Neural progenitor cell (in vitro differentiated cells): Measurements from ENCODE around the gene FBXW8. TPM values are rescaled to one million over a fixed set of nuclear protein-coding genes. Genes with fewer than 3 reads are reported as not detected.

Source experiments
- DNase-seq: peaks from one replicate; pipeline ENCODE4 v3.0.0-alpha.2; 2016; ENCODE audit warnings: low spot score
- H2AFZ ChIP-seq: fragments of 200-600 bp; sonication (generic); replicated peaks from 2 replicates; pipeline ENCODE4 v1.6.1; 2016; ENCODE audit warnings: antibody characterized with exemption
- H3F3A ChIP-seq: fragments of 200-600 bp; sonication (generic); 2 replicates; pipeline ENCODE4 v1.6.1; 2016; ENCODE audit warnings: antibody characterized with exemption, low read depth
- H3K27ac ChIP-seq: fragments of 200-600 bp; sonication (generic); 2 replicates; pipeline ENCODE4 v1.5.1; 2016; ENCODE audit warnings: mild to moderate bottlenecking
- H3K27me3 ChIP-seq: fragments of 200-600 bp; sonication (generic); 2 replicates; pipeline ENCODE4 v1.6.1; 2016; ENCODE audit warnings: mild to moderate bottlenecking, moderate library complexity
- H3K36me3 ChIP-seq: fragments of 200-600 bp; sonication (generic); 2 replicates; pipeline ENCODE4 v1.5.1; 2016
- H3K4me1 ChIP-seq: fragments of 200-600 bp; sonication (generic); 2 replicates; pipeline ENCODE4 v1.6.1; 2016; ENCODE audit warnings: mixed run types
- H3K4me2 ChIP-seq: fragments of 200-600 bp; sonication (generic); 2 replicates; pipeline ENCODE4 v1.6.1; 2016
- H3K4me3 ChIP-seq: fragments of 200-600 bp; sonication (generic); 2 replicates; pipeline ENCODE4 v1.5.1; 2016
- H3K79me2 ChIP-seq: fragments of 200-600 bp; sonication (generic); 2 replicates; pipeline ENCODE4 v1.6.1; 2016; ENCODE audit warnings: low read depth
- H3K9ac ChIP-seq: fragments of 200-600 bp; sonication (generic); 2 replicates; pipeline ENCODE4 v1.6.1; 2016
- H3K9me3 ChIP-seq: fragments of 200-600 bp; sonication (generic); 2 replicates; pipeline ENCODE4 v1.5.1; 2016; ENCODE audit warnings: low read depth
- H4K20me1 ChIP-seq: fragments of 200-600 bp; sonication (generic); 2 replicates; pipeline ENCODE4 v1.6.1; 2016; ENCODE audit warnings: low read depth
- H3K27ac Mint-ChIP-seq: 3 replicates; pipeline ENCODE4 v1.8.0; 2021; ENCODE audit warnings: mixed read lengths
- H3K27me3 Mint-ChIP-seq: 2 replicates; pipeline ENCODE4 v1.8.0; 2022; ENCODE audit warnings: low read depth, mild to moderate bottlenecking, inconsistent platforms, moderate library complexity, mixed read lengths; ENCODE audit not compliant: insufficient read depth
- H3K36me3 Mint-ChIP-seq: 3 replicates; pipeline ENCODE4 v1.8.0; 2021; ENCODE audit warnings: mixed read lengths
- H3K4me1 Mint-ChIP-seq: 3 replicates; pipeline ENCODE4 v1.8.0; 2021; ENCODE audit warnings: mixed read lengths
- H3K4me3 Mint-ChIP-seq: 3 replicates; pipeline ENCODE4 v1.8.0; 2021; ENCODE audit warnings: mild to moderate bottlenecking, moderate library complexity, mixed read lengths
- H3K9me3 Mint-ChIP-seq: 3 replicates; pipeline ENCODE4 v1.8.0; 2020; ENCODE audit warnings: mixed read lengths
- CTCF ChIP-seq: fragments of 200-600 bp; sonication (generic); IDR thresholded peaks from 2 replicates; pipeline ENCODE4 v1.5.1; 2017; ENCODE audit warnings: antibody characterized with exemption, mild to moderate bottlenecking
- EZH2 ChIP-seq: fragments of 200-600 bp; sonication (generic); IDR thresholded peaks from 2 replicates; pipeline ENCODE4 v1.6.1; 2017; ENCODE audit warnings: antibody characterized with exemption, mild to moderate bottlenecking, moderate library complexity
- EZH2phosphoT487 ChIP-seq: fragments of 200-600 bp; sonication (generic); IDR thresholded peaks from 2 replicates; pipeline ENCODE4 v1.6.1; 2017; ENCODE audit warnings: antibody characterized with exemption
- total RNA-seq: library from RNA; depleted of rRNA; stranded (reverse); fragments of >200 nt; gene quantifications from 2 replicates; pipeline ENCODE4 v1.2.3, GENCODE V29; 2015; ENCODE audit warnings: low replicate concordance

FBXW8 gene
- total RNA-seq, 1 donor from 2014 or later, result 20.7 TPM

GRCh38 chr12:117031843-117032592 is 121.3 kb downstream of the FBXW8 start:
- Histone ChIP-seq H3K4me2 (no peak overlapping the region), H3K4me3 (no peak overlapping the region), H2AFZ (no peak overlapping the region), H4K20me1 (no peaks in the 10 kb centered on the region), H3K79me2 (no peaks in the 10 kb centered on the region), H3K27ac (no peak overlapping the region), H3K36me3 (no peaks in the 10 kb centered on the region), H3K4me1 (peaks cover 9% of the 10 kb centered on the region), H3K27me3 (no peaks in the 10 kb centered on the region), H3K9me3 (no peaks in the 10 kb centered on the region), H3K9ac (no peak overlapping the region), H3F3A (no peaks in the 10 kb centered on the region)
- Mint-ChIP-seq H3K27ac (peak overlapping the region; percentile 72), H3K27me3 (peaks cover 8% of the 10 kb centered on the region), H3K4me1 (peaks cover 13% of the 10 kb centered on the region), H3K36me3 (peaks cover 2% of the 10 kb centered on the region), H3K4me3 (no peak overlapping the region), H3K9me3 (no peaks in the 10 kb centered on the region)
- no peak for DNase-seq
- TF ChIP-seq EZH2phosphoT487, result no peak
- TF ChIP-seq CTCF, result no peak
- TF ChIP-seq EZH2, result no peak

- Mint-ChIP-seq H3K27ac (no peak overlapping the region), H3K9me3 (no peaks in the 10 kb centered on the region), H3K4me3 (no peak overlapping the region), H3K36me3 (peaks cover 2% of the 10 kb centered on the region), H3K4me1 (peaks cover 19% of the 10 kb centered on the region), H3K27me3 (peaks cover 8% of the 10 kb centered on the region)
- H3K4me1 ChIP-seq, result peaks cover 15% of the 10 kb centered on the region
- no peak overlapping the region for H3K9ac ChIP-seq
- no peak overlapping the region for H3K27ac ChIP-seq
- H3K4me3 ChIP-seq, result no peak overlapping the region
- TF ChIP-seq EZH2 (no peak), CTCF (no peak), EZH2phosphoT487 (no peak)
- H3K79me2 ChIP-seq, result no peaks in the 10 kb centered on the region
- no peaks in the 10 kb centered on the region for H3K27me3 ChIP-seq
- DNase-seq, result peak; percentile 45
- H2AFZ ChIP-seq, result no peak overlapping the region
- H3K36me3 ChIP-seq, result no peaks in the 10 kb centered on the region
- H3K4me2 ChIP-seq, result peak overlapping the region; percentile 13
- no peaks in the 10 kb centered on the region for H3K9me3 ChIP-seq
- H3F3A ChIP-seq, result no peaks in the 10 kb centered on the region
- no peaks in the 10 kb centered on the region for H4K20me1 ChIP-seq
These were observed 122.0 kb downstream of the FBXW8 start for GRCh38 chr12:117032593-117033381.

GRCh38 chr12:117033382-117034221 is 122.9 kb downstream of the FBXW8 start:
- Histone ChIP-seq H3K27ac (no peak overlapping the region), H3K4me1 (peaks cover 15% of the 10 kb centered on the region), H3K4me3 (no peak overlapping the region), H3K79me2 (no peaks in the 10 kb centered on the region), H3K36me3 (no peaks in the 10 kb centered on the region), H3K9ac (no peak overlapping the region), H3K9me3 (no peaks in the 10 kb centered on the region), H3K4me2 (peak overlapping the region; percentile 13), H3K27me3 (no peaks in the 10 kb centered on the region), H2AFZ (no peak overlapping the region), H4K20me1 (no peaks in the 10 kb centered on the region), H3F3A (no peaks in the 10 kb centered on the region)
- TF ChIP-seq EZH2phosphoT487 (no peak), CTCF (no peak), EZH2 (no peak)
- DNase-seq, result no peak
- no peak overlapping the region for H3K27ac Mint-ChIP-seq
- no peaks in the 10 kb centered on the region for H3K36me3 Mint-ChIP-seq
- peaks cover 19% of the 10 kb centered on the region for H3K4me1 Mint-ChIP-seq
- no peak overlapping the region for H3K4me3 Mint-ChIP-seq
- H3K9me3 Mint-ChIP-seq, result no peaks in the 10 kb centered on the region
- H3K27me3 Mint-ChIP-seq, result peaks cover 8% of the 10 kb centered on the region
